Glutamatergic neuron (in vitro differentiated cells): ENCODE data around the gene WDR18. TPM values are rescaled to one million over a fixed set of nuclear protein-coding genes. Genes with fewer than 3 reads are reported as not detected.
"Not testable (repeated sequence)": the region's sequence is repeated elsewhere in the genome, so short reads cannot be mapped to it uniquely, and the experiment has no call there.

Experiments
- DNase-seq: peaks from one replicate; pipeline ENCODE4 v3.0.0; 2022
- H3K27ac Mint-ChIP-seq: one replicate; pipeline ENCODE4 v1.8.0; 2020; ENCODE audit warnings: mild to moderate bottlenecking, mixed read lengths, inconsistent platforms; ENCODE audit not compliant: unreplicated experiment
- H3K27me3 Mint-ChIP-seq: one replicate; pipeline ENCODE4 v1.8.0; 2020; ENCODE audit warnings: mild to moderate bottlenecking, moderate library complexity, mixed read lengths, inconsistent platforms; ENCODE audit not compliant: unreplicated experiment
- H3K36me3 Mint-ChIP-seq: one replicate; pipeline ENCODE4 v1.8.0; 2020; ENCODE audit warnings: mild to moderate bottlenecking, mixed read lengths, inconsistent platforms; ENCODE audit not compliant: unreplicated experiment
- H3K4me1 Mint-ChIP-seq: one replicate; pipeline ENCODE4 v1.8.0; 2020; ENCODE audit warnings: mild to moderate bottlenecking, low read depth, mixed read lengths, inconsistent platforms; ENCODE audit not compliant: unreplicated experiment
- H3K4me3 Mint-ChIP-seq: one replicate; pipeline ENCODE4 v1.8.0; 2020; ENCODE audit warnings: mild to moderate bottlenecking, mixed read lengths, inconsistent platforms; ENCODE audit not compliant: unreplicated experiment
- H3K9me3 Mint-ChIP-seq: one replicate; pipeline ENCODE4 v1.8.0; 2020; ENCODE audit warnings: mild to moderate bottlenecking, moderate library complexity, mixed read lengths, inconsistent platforms; ENCODE audit not compliant: unreplicated experiment
- total RNA-seq: library from RNA; stranded (reverse); fragmentation: NEBNext Ultra II Directional; extraction: Animal tissue kit (Norgen Biotek cat#: 25700); gene quantifications from one replicate; pipeline ENCODE4 v1.2.1, GENCODE V29; 2021; ENCODE audit not compliant: unreplicated experiment
- TF ChIP-seq, protein P1 (sequence below): fragments of 200-600 bp; sonication (generic); IDR thresholded peaks from one replicate; pipeline ENCODE4 v1.5.0; 2021; ENCODE audit not compliant: partially characterized antibody, unreplicated experiment

The WDR18 gene
- total RNA-seq, 1 donor from 2014 or later = 52.1 TPM

DNA sequence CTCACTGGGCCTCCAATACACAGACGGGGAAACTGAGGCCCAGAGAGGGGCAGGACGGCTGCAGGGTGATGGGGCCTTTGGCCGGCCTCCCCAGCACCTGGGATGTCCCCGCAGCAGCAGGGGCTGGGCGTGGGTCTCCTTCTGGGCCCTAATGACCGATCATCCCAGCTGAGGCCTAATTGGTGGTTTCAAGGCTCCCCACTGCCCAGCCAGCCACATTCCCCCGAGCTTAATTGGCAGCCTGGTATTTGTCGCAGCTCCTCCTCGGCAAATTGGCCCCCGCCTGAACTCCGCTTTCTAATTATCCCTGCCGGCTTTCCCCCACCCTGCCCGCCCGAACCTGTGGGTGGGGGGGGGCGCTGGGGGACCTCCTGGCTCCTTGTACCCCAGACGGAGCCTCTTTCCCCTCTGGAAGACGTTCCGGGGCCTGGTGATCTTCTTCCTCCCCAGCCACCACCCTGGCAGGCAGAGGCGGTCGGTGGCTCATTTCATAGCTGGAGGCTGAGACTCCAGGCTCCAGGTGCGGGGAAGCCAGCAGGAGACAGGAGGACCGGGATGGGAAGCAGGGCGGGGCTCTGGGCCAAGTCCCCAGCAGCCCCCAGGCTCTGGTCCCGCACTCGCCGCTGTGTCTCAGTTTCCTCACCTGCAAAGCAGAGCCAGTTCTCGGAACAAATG, 27.2 kb upstream of the WDR18 start:
- TF ChIP-seq, protein P1, sequence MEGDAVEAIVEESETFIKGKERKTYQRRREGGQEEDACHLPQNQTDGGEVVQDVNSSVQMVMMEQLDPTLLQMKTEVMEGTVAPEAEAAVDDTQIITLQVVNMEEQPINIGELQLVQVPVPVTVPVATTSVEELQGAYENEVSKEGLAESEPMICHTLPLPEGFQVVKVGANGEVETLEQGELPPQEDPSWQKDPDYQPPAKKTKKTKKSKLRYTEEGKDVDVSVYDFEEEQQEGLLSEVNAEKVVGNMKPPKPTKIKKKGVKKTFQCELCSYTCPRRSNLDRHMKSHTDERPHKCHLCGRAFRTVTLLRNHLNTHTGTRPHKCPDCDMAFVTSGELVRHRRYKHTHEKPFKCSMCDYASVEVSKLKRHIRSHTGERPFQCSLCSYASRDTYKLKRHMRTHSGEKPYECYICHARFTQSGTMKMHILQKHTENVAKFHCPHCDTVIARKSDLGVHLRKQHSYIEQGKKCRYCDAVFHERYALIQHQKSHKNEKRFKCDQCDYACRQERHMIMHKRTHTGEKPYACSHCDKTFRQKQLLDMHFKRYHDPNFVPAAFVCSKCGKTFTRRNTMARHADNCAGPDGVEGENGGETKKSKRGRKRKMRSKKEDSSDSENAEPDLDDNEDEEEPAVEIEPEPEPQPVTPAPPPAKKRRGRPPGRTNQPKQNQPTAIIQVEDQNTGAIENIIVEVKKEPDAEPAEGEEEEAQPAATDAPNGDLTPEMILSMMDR = no peak
- Mint-ChIP-seq H3K9me3 (peaks cover 2% of the 10 kb centered on the region), H3K4me3 (no peak overlapping the region), H3K27me3 (peaks cover 5% of the 10 kb centered on the region), H3K4me1 (peaks cover 8% of the 10 kb centered on the region), H3K27ac (peak overlapping the region; percentile 72), H3K36me3 (no peaks in the 10 kb centered on the region)
- peak; percentile 60 for DNase-seq

GRCh38 chr19:957578-957977, 26.6 kb upstream of the WDR18 start:
- Mint-ChIP-seq H3K4me1 (peaks cover 11% of the 10 kb centered on the region), H3K27ac (peak overlapping the region; percentile 72)
- H3K4me3 Mint-ChIP-seq, H3K27me3 Mint-ChIP-seq, DNase-seq, H3K9me3 Mint-ChIP-seq, H3K36me3 Mint-ChIP-seq: not testable (repeated sequence)

DNA sequence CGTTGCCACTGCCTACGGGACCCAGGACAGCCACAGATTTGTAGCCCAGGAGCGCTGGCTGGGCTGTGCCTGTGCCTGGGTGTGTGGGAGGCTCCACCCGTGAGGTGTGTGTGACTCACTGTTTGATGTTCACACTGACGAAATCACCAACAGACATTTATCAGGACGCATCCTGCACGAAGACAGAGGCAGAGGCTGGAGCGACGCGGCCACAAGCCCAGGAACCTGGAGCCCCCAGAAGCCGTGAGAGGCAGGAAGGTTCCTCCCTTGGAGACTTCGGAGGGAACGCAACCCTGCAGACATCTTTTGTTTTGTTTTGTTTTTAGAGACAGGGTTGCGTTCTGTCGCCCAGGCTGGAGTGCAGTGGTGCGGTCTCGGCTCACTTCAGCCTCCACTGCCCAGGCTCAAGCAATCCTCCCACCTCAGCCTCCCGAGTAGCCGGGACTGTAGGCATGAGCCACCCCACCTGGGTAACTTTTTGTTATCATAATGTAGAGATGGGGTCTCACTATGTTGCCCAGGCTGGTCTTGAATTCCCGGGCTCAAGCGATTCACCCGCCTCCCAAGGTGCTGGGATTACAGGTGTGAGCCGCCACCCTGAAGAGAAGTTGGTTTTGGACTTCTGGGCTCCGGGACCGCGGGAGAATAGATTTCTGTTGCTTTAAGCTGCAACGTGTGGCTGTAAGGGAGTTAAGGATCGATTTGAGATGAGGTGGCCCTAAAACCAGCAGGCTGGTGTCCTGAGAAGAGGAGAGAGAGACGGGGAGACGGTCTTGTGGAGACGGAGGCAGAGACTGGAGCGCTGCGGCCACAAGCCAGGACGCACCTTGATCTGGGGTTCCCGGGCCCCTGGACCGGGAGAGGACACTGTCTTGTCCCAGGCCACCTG, 24.9 kb upstream of the WDR18 start:
- H3K4me1 Mint-ChIP-seq = peaks cover 11% of the 10 kb centered on the region
- peaks cover 4% of the 10 kb centered on the region for H3K9me3 Mint-ChIP-seq
- no peak overlapping the region for H3K4me3 Mint-ChIP-seq
- no peak for DNase-seq
- no peaks in the 10 kb centered on the region for H3K36me3 Mint-ChIP-seq
- TF ChIP-seq, protein P1 = no peak
- H3K27ac Mint-ChIP-seq = no peak overlapping the region
- H3K27me3 Mint-ChIP-seq = peaks cover 5% of the 10 kb centered on the region

- H3K9me3 Mint-ChIP-seq = peaks cover 4% of the 10 kb centered on the region
Observed at GRCh38 chr19:960020-960419, 24.1 kb upstream of the WDR18 start.

GRCh38 chr19:960601-960938, 23.6 kb upstream of the WDR18 start:
- no peak overlapping the region for H3K27ac Mint-ChIP-seq
- peaks cover 8% of the 10 kb centered on the region for H3K9me3 Mint-ChIP-seq
- peaks cover 5% of the 10 kb centered on the region for H3K36me3 Mint-ChIP-seq
- peaks cover 11% of the 10 kb centered on the region for H3K4me1 Mint-ChIP-seq
- DNase-seq = no peak
- TF ChIP-seq, protein P1 = no peak
- H3K27me3 Mint-ChIP-seq = peaks cover 9% of the 10 kb centered on the region
- no peak overlapping the region for H3K4me3 Mint-ChIP-seq

More at GRCh38 chr19:960020-960419, 24.1 kb upstream of the WDR18 start:
- no peak for DNase-seq
- no peak overlapping the region for H3K4me3 Mint-ChIP-seq
- peaks cover 11% of the 10 kb centered on the region for H3K4me1 Mint-ChIP-seq
- peaks cover 6% of the 10 kb centered on the region for H3K27me3 Mint-ChIP-seq
- H3K27ac Mint-ChIP-seq = no peak overlapping the region
- H3K36me3 Mint-ChIP-seq = peaks cover 2% of the 10 kb centered on the region
- TF ChIP-seq, protein P1 = no peak
